Activated naive CD4-positive, alpha-beta T cell treated with anti-CD3 and anti-CD28 coated beads, Interleukin-2, amount 50 U/mL, for 16 hours (primary cell): Measurements from ENCODE around the gene ACTA1.
A peak's percentile ranks its signal among the peaks of the same experiment; 100 is the strongest.
"Not testable (repeated sequence)": the region's sequence is repeated elsewhere in the genome, so short reads cannot be mapped to it uniquely, and the experiment has no call there.

ENCODE experiments used
- DNase-seq: peaks from one replicate; pipeline ENCODE4 v3.0.0-alpha.2; 2020

The ACTA1 gene

GRCh38 chr1:229438021-229438420, 4.1 kb upstream of the ACTA1 start:
- DNase-seq = no peak

- no peak for DNase-seq
Observed at GRCh38 chr1:229437443-229437842, 3.5 kb upstream of the ACTA1 start.

GRCh38 chr1:229436201-229436600, 2.3 kb upstream of the ACTA1 start:
- no peak for DNase-seq

GRCh38 chr1:229434641-229435051, 752 bp upstream of the ACTA1 start:
- no peak for DNase-seq

GRCh38 chr1:229433364-229434004, 410 bp downstream of the ACTA1 start:
- no peak for DNase-seq

GRCh38 chr1:229432905-229433304, 989 bp downstream of the ACTA1 start:
- no peak for DNase-seq

GRCh38 chr1:229432116-229432461, 1.8 kb downstream of the ACTA1 start:
- no peak for DNase-seq

GRCh38 chr1:229431284-229432115, 2.4 kb downstream of the ACTA1 start:
- no peak for DNase-seq

GRCh38 chr1:229430761-229431283, 3.1 kb downstream of the ACTA1 start:
- peak; percentile 44 for DNase-seq

- no peak for DNase-seq
Observed at GRCh38 chr1:229428256-229428655, 5.6 kb downstream of the ACTA1 start.

- DNase-seq = no peak
Observed at GRCh38 chr1:229427572-229427971, 6.3 kb downstream of the ACTA1 start.

GRCh38 chr1:229425564-229426159, 8.2 kb downstream of the ACTA1 start:
- no peak for DNase-seq

- DNase-seq = no peak
Observed at GRCh38 chr1:229420765-229421164, 13.1 kb downstream of the ACTA1 start.

- DNase-seq = no peak
Observed at GRCh38 chr1:229420224-229420623, 13.7 kb downstream of the ACTA1 start.

GRCh38 chr1:229418586-229418985, 15.3 kb downstream of the ACTA1 start:
- DNase-seq = not testable (repeated sequence)

GRCh38 chr1:229412810-229413209, 21.1 kb downstream of the ACTA1 start:
- not testable (repeated sequence) for DNase-seq

- DNase-seq = no peak
Observed at GRCh38 chr1:229412056-229412455, 21.8 kb downstream of the ACTA1 start.

- DNase-seq = no peak
Observed at GRCh38 chr1:229411434-229412055, 22.3 kb downstream of the ACTA1 start.

- peak; percentile 34 for DNase-seq
Observed at GRCh38 chr1:229410692-229411433, 23.0 kb downstream of the ACTA1 start.

GRCh38 chr1:229410370-229410691, 23.6 kb downstream of the ACTA1 start:
- no peak for DNase-seq

GRCh38 chr1:229409616-229410369, 24.1 kb downstream of the ACTA1 start:
- no peak for DNase-seq

GRCh38 chr1:229408458-229409037, 25.3 kb downstream of the ACTA1 start:
- no peak for DNase-seq
